HuH-7 (cell line): ENCODE measurements around the gene SINHCAF.
A peak's percentile ranks its signal among the peaks of the same experiment; 100 is the strongest.
"Not testable (repeated sequence)": the region's sequence is repeated elsewhere in the genome, so short reads cannot be mapped to it uniquely, and the experiment has no call there.

ENCODE experiments used
- DNase-seq: peaks from one replicate; pipeline ENCODE4 v3.0.0; 2011; ENCODE audit warnings: low spot score

Gene SINHCAF

GRCh38 chr12:31261744-31262143 is 64.2 kb downstream of the SINHCAF start:
- no peak for DNase-seq

- DNase-seq, result no peak
Measured at GRCh38 chr12:31260840-31261239, 65.1 kb downstream of the SINHCAF start.

DNA sequence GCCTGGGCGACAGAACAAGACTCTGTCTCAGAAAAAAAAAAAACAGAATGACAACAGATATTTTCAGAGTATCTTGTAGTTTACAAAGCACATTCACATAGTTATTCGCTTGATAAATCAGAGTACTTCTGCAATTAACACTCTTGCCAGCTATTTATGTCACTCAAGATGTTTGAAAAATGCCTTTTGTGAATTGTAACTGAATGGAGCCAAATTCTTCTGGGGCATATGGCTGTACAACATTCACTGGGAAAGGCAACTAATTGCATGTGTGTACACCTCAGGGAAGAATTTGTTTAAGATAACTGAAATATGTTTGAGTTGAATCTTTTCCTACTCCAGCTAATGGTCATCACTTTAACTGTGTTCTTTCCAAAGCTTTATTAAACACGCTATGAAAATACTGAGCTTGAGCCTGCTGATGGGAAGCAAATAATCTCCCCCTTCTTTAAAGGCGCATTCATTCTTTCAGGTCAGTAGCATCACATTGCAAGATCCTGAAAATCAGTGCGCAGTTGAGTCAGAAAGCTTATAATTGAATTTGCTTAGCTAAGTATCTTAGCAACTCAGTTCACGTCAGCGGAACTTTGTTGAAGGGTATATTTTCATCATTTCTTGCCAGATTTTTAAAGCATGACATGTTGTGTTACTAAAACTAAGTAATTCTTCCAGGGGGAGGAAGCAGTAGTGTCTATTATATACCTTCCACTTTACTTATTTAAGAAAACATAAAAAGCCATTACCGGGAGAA is 66.6 kb downstream of the SINHCAF start:
- DNase-seq, result no peak

GRCh38 chr12:31257784-31258183 is 68.2 kb downstream of the SINHCAF start:
- no peak for DNase-seq

GRCh38 chr12:31251707-31252611 is 74.0 kb downstream of the SINHCAF start:
- DNase-seq, result not testable (repeated sequence)

GRCh38 chr12:31250179-31250578 is 75.8 kb downstream of the SINHCAF start:
- no peak for DNase-seq

DNA sequence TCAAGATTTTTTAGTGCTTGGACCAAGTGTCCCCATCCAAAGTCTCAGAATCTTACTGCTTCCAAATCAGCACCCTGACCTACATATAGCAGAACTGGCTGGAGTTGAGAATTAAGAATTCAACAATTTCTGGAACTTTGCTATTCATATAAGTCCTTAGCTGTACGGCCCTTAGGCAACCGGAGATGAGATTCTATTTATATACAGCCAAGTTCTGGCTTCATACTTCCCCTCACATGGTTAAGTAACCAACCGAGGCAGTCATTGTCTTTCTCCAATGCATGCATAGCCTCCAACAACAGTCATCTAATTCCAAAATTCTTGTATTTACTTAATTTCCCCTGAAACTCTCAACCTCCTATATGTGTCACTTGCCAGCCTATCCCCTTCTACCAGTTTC is 76.6 kb downstream of the SINHCAF start:
- no peak for DNase-seq

GRCh38 chr12:31248815-31249214 is 77.1 kb downstream of the SINHCAF start:
- DNase-seq, result no peak

DNA sequence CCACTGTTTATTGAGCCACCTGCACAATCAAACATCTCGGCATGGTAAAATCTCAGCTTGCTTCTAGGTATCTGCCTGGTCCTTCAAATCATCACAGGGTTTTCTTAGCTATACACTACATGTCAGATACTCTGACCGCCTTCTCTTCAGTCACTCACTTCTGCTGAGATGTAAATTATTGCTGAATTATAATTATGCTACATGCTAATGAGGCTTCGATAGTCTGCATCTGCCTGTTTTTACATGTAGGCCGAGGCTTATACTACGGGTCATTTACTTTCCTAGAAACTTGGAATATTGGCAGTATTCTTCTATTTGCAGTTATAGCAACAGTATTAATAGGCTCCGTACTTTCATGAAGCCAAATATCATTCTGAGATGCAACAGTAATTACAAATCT is 77.6 kb downstream of the SINHCAF start:
- no peak for DNase-seq

DNA sequence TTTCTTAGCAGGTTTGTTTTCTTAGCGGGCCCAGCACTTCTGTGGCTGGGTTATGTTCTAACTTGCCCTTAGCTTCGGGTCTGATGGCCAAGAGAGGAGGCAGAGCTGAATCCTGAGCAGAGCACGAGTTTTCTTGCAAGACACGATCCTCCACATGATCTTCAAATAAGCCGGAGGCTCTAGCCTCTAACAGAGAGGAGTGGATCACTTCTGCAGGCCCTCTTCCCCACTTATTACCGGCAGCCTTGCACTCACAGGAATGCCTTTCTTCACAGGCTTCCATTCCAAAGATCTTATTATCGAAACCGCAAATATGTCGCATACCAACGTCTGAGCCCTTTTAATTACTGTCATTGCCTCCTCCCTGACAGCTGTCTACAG is 79.5 kb downstream of the SINHCAF start:
- DNase-seq, result no peak

GRCh38 chr12:31245822-31246469 is 80.0 kb downstream of the SINHCAF start:
- DNase-seq, result peak; percentile 74

- DNase-seq, result not testable (repeated sequence)
Measured at GRCh38 chr12:31242418-31242817, 83.5 kb downstream of the SINHCAF start.

DNA sequence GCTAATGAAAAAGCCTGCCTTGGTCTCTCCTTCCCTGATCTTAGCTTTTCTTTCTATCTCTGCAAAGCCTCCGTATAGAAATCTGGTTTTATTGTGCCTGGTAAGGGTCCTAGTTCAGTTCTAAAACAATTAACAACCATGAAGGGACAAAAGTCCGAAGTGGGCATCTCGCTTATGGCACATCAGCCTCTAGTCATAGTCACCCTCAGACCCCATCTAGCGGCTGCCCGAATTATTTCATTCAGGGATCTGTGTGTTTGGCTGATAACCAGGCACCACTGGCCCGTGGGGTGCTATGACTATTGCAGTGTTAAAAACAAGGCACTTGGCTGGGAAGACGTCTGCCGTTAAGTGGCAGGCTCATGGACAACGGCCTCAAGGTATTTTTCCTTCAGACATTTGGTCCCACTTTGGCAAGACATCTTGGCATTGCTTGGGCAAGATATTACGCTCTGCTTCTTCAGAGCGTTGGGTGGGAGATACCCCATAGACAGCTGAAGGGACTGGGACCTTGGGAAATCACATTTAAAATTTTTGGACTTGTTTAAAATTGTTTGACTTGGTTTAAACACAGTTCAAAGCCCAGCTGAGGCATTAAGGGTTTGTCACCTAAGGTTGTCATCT is 87.1 kb downstream of the SINHCAF start:
- DNase-seq, result peak; percentile 80

DNA sequence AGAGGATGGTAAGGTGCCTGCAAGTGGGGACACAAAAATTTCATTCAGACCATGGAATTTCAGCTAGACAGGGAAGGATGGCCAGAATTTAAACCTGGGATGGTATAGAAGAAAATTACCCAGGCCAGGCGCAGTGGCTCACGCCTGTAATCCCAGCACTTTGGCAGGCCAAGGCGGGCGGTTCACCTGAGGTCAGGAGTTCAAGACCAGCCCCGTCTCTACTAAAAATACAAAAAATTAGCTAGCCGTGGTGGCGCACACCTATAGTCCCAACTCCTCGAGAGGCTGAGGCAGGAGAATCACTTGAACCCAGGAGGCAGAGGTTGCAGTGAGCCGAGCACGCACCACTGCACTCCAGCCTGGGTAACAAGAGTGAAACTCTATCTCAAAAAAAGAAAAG is 87.6 kb downstream of the SINHCAF start:
- not testable (repeated sequence) for DNase-seq

DNA sequence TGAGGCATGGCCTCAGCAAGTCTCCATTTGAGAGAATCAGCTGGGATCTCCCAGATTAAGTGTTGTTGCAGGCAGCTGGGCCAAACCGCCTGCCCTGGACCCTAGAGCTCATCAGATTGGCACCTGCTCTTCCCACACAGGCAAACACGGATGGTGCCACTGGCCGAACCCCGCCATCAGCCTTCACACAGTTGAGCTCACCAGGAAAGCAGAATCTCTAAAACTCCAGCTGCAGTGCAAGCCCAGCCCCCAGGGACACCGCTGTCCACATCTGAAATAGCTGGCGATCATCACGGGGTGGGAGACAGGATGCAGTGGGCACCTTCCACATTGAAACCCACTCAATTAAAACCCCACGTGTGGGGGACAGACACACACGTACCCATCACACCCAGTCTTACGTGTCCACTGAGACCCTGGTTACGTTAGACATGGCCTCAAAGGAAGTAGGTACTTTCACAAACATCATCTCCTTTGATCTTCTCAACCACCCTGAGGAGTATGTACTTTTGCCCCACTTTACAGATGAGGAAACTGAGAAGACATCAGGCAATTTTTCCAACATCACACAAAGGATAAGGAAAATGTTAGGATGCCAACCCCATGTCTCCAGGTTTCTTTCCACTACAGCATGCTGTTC is 88.8 kb downstream of the SINHCAF start:
- DNase-seq, result no peak

DNA sequence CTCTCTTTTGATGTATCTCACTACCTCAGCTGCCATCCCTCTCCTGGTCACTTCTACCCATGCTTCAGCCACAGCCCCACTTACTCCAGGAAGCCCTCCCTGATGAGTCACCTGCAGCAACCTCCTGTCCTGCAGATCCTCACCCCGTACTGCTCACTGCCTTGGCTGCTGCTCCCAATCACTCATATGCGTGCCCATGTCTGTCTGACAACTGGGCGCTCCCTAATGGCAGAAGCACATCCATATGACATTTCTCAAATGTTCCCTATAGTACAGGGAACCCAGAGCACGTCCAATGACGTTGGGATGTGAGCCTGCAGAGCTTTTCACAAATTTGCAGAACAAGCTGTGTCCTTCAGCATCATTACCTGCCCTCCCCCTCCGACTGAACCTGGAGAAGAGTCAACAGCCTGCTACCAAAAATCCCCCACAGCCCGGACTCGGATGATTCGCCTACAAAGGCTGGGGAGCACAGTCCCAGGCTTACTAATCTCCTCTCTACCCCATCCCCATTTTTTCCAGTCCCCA is 90.0 kb downstream of the SINHCAF start:
- no peak for DNase-seq

DNA sequence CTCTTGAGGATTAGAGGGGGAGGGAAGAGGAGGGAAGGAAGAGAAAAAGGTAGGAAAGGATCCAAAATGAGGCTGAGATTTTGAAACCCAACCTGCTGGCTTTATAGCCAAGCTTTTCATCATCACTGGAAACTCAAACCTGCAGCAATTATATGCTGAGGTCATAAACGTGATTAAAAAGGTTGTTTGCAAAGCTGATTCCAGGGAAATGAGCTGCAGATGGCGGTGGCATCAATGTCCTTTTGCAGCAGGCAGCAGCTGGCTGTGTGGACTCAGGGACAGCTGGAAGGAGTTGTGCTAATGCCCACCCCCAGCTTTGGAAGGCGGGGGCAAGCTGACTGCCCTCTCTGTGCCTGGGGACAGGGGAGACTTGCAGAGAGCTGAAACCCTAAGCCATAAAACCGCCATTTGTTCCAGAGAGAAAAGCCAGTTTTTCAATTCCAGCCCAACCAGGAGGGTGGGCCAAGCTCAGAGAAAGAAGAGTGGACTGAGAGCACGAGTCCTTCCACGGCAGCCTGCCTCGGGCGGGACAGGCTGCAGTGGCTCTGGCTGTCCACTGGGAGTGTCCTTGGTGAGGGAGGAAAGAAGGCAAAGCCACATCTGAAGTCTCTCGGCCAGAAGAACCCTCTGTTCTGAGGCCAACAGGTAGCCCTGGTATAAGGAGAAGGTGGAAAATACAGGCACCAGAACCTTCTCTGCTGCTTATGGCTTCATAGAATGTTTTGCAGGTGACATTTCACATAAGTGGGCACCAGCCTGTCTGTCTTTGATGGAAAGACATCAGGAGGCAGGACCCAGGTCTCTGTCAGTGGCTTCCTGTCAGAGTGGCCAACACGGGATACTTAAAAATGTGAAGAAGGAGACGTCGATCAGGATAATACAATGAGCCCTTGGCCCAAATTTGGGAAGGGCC is 90.7 kb downstream of the SINHCAF start:
- DNase-seq, result peak; percentile 68

GRCh38 chr12:31234053-31234840 is 91.7 kb downstream of the SINHCAF start:
- DNase-seq, result no peak

DNA sequence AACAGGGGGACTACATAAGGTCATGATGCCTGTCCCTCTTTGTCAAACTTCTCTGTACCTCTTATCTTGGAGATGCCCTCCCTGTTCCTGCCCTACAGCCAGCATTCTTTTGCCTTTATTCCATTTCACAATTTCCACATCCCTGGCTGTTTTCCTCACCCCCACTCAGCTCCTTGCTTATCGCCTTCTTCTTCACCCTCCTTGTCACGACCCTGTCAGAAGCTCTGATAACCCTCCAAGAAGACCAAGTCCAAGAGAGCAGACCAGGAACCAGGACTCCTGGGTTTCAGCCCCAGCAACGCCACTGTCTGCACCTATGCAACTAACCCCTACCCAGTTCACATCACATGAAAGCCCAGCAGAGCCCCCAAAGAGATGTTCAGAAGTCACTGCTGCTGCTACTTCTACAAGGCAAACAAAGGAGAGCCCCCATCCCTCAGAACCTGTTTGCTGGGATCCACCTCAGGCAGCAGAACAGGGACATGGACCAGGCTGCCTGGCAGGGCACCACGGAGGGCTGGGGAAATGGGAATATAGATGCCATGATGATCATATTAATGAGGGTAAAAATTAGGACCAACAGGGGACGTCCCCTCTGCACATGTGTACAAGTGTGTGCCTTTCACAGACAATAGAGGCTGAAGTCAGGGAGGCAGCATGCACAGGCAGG is 92.8 kb downstream of the SINHCAF start:
- no peak for DNase-seq
